ENCODE results near the gene CLEC5A.
"Not testable (repeated sequence)": the region's sequence is repeated elsewhere in the genome, so short reads cannot be mapped to it uniquely, and the experiment has no call there.

CLEC5A gene

GRCh38 chr7:141945356-141945755 lies 1.4 kb downstream of the CLEC5A start:
- no peak for DNase-seq

GRCh38 chr7:141944811-141945210 lies 2.0 kb downstream of the CLEC5A start:
- no peak for DNase-seq

- no peak for DNase-seq
These were observed 2.9 kb downstream of the CLEC5A start for GRCh38 chr7:141943846-141944245.

- DNase-seq: no peak
These were observed 5.7 kb downstream of the CLEC5A start for GRCh38 chr7:141941075-141941474.

- no peak for DNase-seq
These were observed 16.6 kb downstream of the CLEC5A start for GRCh38 chr7:141930211-141930610.

GRCh38 chr7:141928845-141929195 lies 18.0 kb downstream of the CLEC5A start:
- no peak for DNase-seq

GRCh38 chr7:141928146-141928844 lies 18.5 kb downstream of the CLEC5A start:
- no peak for DNase-seq

GRCh38 chr7:141920281-141920680 lies 26.5 kb downstream of the CLEC5A start:
- no peak for DNase-seq

- no peak for DNase-seq
These were observed 30.7 kb downstream of the CLEC5A start, which contains the start of gene OR9A4 for GRCh38 chr7:141916099-141916498. Gene OR9A4 (plus strand): TSS chr7:141916399. CDS start chr7:141918876, 2,477 bp downstream.

GRCh38 chr7:141915565-141915964 lies 31.2 kb downstream of the CLEC5A start:
- no peak for DNase-seq

GRCh38 chr7:141911391-141911790 lies 35.4 kb downstream of the CLEC5A start:
- DNase-seq: no peak

- DNase-seq: no peak
These were observed 40.5 kb downstream of the CLEC5A start for GRCh38 chr7:141906285-141906684.

GRCh38 chr7:141899366-141899765 lies 47.4 kb downstream of the CLEC5A start:
- not testable (repeated sequence) for DNase-seq

- no peak for DNase-seq
These were observed 55.4 kb downstream of the CLEC5A start for GRCh38 chr7:141891336-141891735.

- DNase-seq: no peak
These were observed 57.5 kb downstream of the CLEC5A start for GRCh38 chr7:141889321-141889720.

- DNase-seq: no peak
These were observed 62.1 kb downstream of the CLEC5A start for GRCh38 chr7:141884539-141885225.

- DNase-seq: no peak
These were observed 65.8 kb downstream of the CLEC5A start for GRCh38 chr7:141880960-141881359.

- DNase-seq: no peak
These were observed 69.4 kb downstream of the CLEC5A start for GRCh38 chr7:141877365-141877764.
